Uterus (tissue), 2 donors: Measurements from ENCODE around the gene RAE1.

Experiments used
- POLR2A ChIP-seq, 2 donors: fragments of 450-650 bp; IDR thresholded peaks; one replicate each; pipeline ENCODE4 v1.6.1; 2016; ENCODE audit warnings: antibody characterized with exemption in 2 of 2, mild to moderate bottlenecking in 1 of 2, moderate library complexity in 1 of 2
- TF ChIP-seq, protein P1 (sequence below), 4 experiments: fragments of 200-600 bp in 2 of 4; fragments of 450-650 bp in 2 of 4; sonication (generic) in 2 of 4; IDR thresholded peaks; one replicate each; pipeline ENCODE4 v1.5.1; 2016 to 2019; ENCODE audit warnings: antibody characterized with exemption in 4 of 4, mild to moderate bottlenecking in 2 of 4, moderate library complexity in 1 of 4

- TF ChIP-seq, protein P1, sequence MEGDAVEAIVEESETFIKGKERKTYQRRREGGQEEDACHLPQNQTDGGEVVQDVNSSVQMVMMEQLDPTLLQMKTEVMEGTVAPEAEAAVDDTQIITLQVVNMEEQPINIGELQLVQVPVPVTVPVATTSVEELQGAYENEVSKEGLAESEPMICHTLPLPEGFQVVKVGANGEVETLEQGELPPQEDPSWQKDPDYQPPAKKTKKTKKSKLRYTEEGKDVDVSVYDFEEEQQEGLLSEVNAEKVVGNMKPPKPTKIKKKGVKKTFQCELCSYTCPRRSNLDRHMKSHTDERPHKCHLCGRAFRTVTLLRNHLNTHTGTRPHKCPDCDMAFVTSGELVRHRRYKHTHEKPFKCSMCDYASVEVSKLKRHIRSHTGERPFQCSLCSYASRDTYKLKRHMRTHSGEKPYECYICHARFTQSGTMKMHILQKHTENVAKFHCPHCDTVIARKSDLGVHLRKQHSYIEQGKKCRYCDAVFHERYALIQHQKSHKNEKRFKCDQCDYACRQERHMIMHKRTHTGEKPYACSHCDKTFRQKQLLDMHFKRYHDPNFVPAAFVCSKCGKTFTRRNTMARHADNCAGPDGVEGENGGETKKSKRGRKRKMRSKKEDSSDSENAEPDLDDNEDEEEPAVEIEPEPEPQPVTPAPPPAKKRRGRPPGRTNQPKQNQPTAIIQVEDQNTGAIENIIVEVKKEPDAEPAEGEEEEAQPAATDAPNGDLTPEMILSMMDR (IDR thresholded peaks at IDR 0.05): no peak
- TF ChIP-seq POLR2A (IDR thresholded peaks at IDR 0.05): no peak
These were observed 28.6 kb upstream of the RAE1 start for GRCh38 chr20:57322476-57322875.
